ENCODE data around the gene RARS2. TPM values are rescaled to one million over a fixed set of nuclear protein-coding genes. Genes with fewer than 3 reads are reported as not detected.
"Not testable (repeated sequence)": the region's sequence is repeated elsewhere in the genome, so short reads cannot be mapped to it uniquely, and the experiment has no call there.

RARS2 gene
- total RNA-seq, 2 donors from 2014 or later: 49.7 to 57.0 TPM

- H3K27ac ChIP-seq (ENCODE audit: low read depth, low read length): no peak overlapping the region
- Mint-ChIP-seq H3K27ac (peak overlapping the region; percentile 68), H3K27me3 (ENCODE audit: insufficient read depth) (no peaks in the 10 kb centered on the region), H3K4me1 (peaks cover 6% of the 10 kb centered on the region), H3K36me3 (ENCODE audit: low read depth) (peaks cover 43% of the 10 kb centered on the region), H3K4me3 (no peak overlapping the region), H3K9me3 (no peaks in the 10 kb centered on the region)
- no peaks in the 10 kb centered on the region for H3K9me3 ChIP-seq (ENCODE audit: control insufficient read depth, low read length)
- no peak overlapping the region for H3K4me3 ChIP-seq (ENCODE audit: low read length)
- TF ChIP-seq, protein P1, sequence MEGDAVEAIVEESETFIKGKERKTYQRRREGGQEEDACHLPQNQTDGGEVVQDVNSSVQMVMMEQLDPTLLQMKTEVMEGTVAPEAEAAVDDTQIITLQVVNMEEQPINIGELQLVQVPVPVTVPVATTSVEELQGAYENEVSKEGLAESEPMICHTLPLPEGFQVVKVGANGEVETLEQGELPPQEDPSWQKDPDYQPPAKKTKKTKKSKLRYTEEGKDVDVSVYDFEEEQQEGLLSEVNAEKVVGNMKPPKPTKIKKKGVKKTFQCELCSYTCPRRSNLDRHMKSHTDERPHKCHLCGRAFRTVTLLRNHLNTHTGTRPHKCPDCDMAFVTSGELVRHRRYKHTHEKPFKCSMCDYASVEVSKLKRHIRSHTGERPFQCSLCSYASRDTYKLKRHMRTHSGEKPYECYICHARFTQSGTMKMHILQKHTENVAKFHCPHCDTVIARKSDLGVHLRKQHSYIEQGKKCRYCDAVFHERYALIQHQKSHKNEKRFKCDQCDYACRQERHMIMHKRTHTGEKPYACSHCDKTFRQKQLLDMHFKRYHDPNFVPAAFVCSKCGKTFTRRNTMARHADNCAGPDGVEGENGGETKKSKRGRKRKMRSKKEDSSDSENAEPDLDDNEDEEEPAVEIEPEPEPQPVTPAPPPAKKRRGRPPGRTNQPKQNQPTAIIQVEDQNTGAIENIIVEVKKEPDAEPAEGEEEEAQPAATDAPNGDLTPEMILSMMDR (conservative IDR thresholded peaks at IDR 0.05): no peak
- H3K9ac ChIP-seq (ENCODE audit: extremely low read depth, low read length, poor library complexity, severe bottlenecking): no peak overlapping the region
- no peaks in the 10 kb centered on the region for H3K4me1 ChIP-seq (ENCODE audit: control insufficient read depth, insufficient read depth, low read length)
- peaks cover 43% of the 10 kb centered on the region for H3K36me3 ChIP-seq (ENCODE audit: control insufficient read depth, insufficient read depth, low read length)
- H3K27me3 ChIP-seq (ENCODE audit: control insufficient read depth, insufficient read depth, low read length, poor library complexity, severe bottlenecking): no peaks in the 10 kb centered on the region
- WGBS, 2 experiments (ENCODE audit: insufficient coverage in 1 of 2, insufficient read length in 1 of 2): 83 to 95% methylated on average over 3 of the region's 3 CpGs
- DNase-seq: no peak
These were observed 33.5 kb upstream of the RARS2 start for GRCh38 chr6:87623248-87623647.

- Histone ChIP-seq H3K4me3 (ENCODE audit: low read length) (no peak overlapping the region), H3K27ac (ENCODE audit: low read depth, low read length) (no peak overlapping the region), H3K36me3 (ENCODE audit: control insufficient read depth, insufficient read depth, low read length) (peaks cover 62% of the 10 kb centered on the region), H3K9me3 (ENCODE audit: control insufficient read depth, low read length) (no peaks in the 10 kb centered on the region), H3K9ac (ENCODE audit: extremely low read depth, low read length, poor library complexity, severe bottlenecking) (no peak overlapping the region), H3K4me1 (ENCODE audit: control insufficient read depth, insufficient read depth, low read length) (no peaks in the 10 kb centered on the region), H3K27me3 (ENCODE audit: control insufficient read depth, insufficient read depth, low read length, poor library complexity, severe bottlenecking) (no peaks in the 10 kb centered on the region)
- H3K9me3 Mint-ChIP-seq: no peaks in the 10 kb centered on the region
- H3K36me3 Mint-ChIP-seq (ENCODE audit: low read depth): peaks cover 37% of the 10 kb centered on the region
- no peak for DNase-seq
- TF ChIP-seq, protein P1 (conservative IDR thresholded peaks at IDR 0.05): no peak
- H3K27ac Mint-ChIP-seq: no peak overlapping the region
- 93 to 94% methylated on average over 2 to 3 of the region's 3 CpGs for WGBS, 2 experiments (ENCODE audit: insufficient coverage in 1 of 2, insufficient read length in 1 of 2)
- H3K4me1 Mint-ChIP-seq: peaks cover 6% of the 10 kb centered on the region
- no peaks in the 10 kb centered on the region for H3K27me3 Mint-ChIP-seq (ENCODE audit: insufficient read depth)
- H3K4me3 Mint-ChIP-seq: no peak overlapping the region
These were observed 28.7 kb upstream of the RARS2 start for GRCh38 chr6:87618531-87618930.

- no peak for DNase-seq
- H3K9me3 Mint-ChIP-seq: peaks cover 6% of the 10 kb centered on the region
- Histone ChIP-seq H3K4me3 (ENCODE audit: low read length) (no peak overlapping the region), H3K9me3 (ENCODE audit: control insufficient read depth, low read length) (peaks cover 7% of the 10 kb centered on the region), H3K27ac (ENCODE audit: low read depth, low read length) (no peak overlapping the region), H3K27me3 (ENCODE audit: control insufficient read depth, insufficient read depth, low read length, poor library complexity, severe bottlenecking) (no peaks in the 10 kb centered on the region), H3K36me3 (ENCODE audit: control insufficient read depth, insufficient read depth, low read length) (peaks cover 65% of the 10 kb centered on the region), H3K4me1 (ENCODE audit: control insufficient read depth, insufficient read depth, low read length) (no peaks in the 10 kb centered on the region), H3K9ac (ENCODE audit: extremely low read depth, low read length, poor library complexity, severe bottlenecking) (no peak overlapping the region)
- no peak overlapping the region for H3K4me3 Mint-ChIP-seq
- 96 to 100% methylated on average over 1 to 4 of the region's 4 CpGs for WGBS, 2 experiments (ENCODE audit: insufficient coverage in 1 of 2, insufficient read length in 1 of 2)
- H3K27me3 Mint-ChIP-seq (ENCODE audit: insufficient read depth): no peaks in the 10 kb centered on the region
- H3K27ac Mint-ChIP-seq: no peak overlapping the region
- no peaks in the 10 kb centered on the region for H3K4me1 Mint-ChIP-seq
- H3K36me3 Mint-ChIP-seq (ENCODE audit: low read depth): peaks cover 42% of the 10 kb centered on the region
- TF ChIP-seq, protein P1 (conservative IDR thresholded peaks at IDR 0.05): no peak
These were observed 27.6 kb upstream of the RARS2 start for GRCh38 chr6:87617405-87617804.

DNA sequence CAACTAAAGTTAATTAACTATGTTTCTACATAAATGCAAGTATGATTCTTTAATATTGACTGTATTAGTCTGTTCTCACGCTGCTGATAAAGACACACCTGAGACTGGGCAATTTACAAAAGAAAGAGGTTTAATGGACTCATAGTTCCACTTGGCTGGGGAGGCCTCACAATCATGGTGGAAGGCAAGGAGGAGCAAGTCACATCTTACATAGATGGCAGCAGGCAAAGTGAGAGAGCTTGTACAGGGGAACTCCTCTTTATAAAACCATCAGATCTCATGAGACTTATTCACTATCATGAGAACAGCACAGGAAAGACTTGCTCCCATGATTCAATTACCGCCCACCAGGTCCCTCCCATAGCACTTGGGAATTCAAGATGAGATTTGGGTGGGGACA lies 23.2 kb upstream of the RARS2 start:
- peaks cover 54% of the 10 kb centered on the region for H3K36me3 Mint-ChIP-seq (ENCODE audit: low read depth)
- H3K4me1 Mint-ChIP-seq; H3K4me1 ChIP-seq (ENCODE audit: control insufficient read depth, insufficient read depth, low read length); H3K27me3 Mint-ChIP-seq (ENCODE audit: insufficient read depth); DNase-seq; H3K9me3 Mint-ChIP-seq; H3K27ac ChIP-seq (ENCODE audit: low read depth, low read length); H3K27me3 ChIP-seq (ENCODE audit: control insufficient read depth, insufficient read depth, low read length, poor library complexity, severe bottlenecking); H3K9ac ChIP-seq (ENCODE audit: extremely low read depth, low read length, poor library complexity, severe bottlenecking); H3K4me3 Mint-ChIP-seq; H3K4me3 ChIP-seq (ENCODE audit: low read length); H3K27ac Mint-ChIP-seq: not testable (repeated sequence)
- Histone ChIP-seq H3K36me3 (ENCODE audit: control insufficient read depth, insufficient read depth, low read length) (peaks cover 69% of the 10 kb centered on the region), H3K9me3 (ENCODE audit: control insufficient read depth, low read length) (peaks cover 10% of the 10 kb centered on the region)
- whole genome bisulfite sequencing, 2 experiments (ENCODE audit: insufficient coverage in 1 of 2, insufficient read length in 1 of 2): 98 to 100% methylated on average over 1 to 2 of the region's 2 CpGs

Data from endodermal cell (in vitro differentiated cells).